Measurements from ENCODE around the gene YEATS4.

DNA sequence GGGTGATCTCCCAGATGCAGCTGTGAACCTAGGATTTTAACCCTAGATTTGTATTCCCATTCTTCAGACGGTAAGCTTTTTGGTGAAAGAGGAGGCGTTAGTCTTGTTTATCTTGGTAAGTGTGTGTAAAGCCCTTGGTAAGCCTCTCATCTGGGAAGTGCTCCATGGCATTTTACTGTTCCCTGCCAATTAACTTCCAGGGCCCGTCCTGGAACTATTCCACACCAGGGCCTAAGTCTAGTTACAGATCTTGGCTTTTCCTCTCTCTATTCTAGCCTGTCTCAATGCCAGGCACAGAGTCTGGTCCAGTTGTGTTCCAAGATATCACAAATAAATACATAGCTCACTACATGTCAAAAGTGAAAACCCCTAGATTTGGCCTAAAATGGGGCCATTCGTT, 42.4 kb downstream of the YEATS4 start:
- TF ChIP-seq, protein P1, sequence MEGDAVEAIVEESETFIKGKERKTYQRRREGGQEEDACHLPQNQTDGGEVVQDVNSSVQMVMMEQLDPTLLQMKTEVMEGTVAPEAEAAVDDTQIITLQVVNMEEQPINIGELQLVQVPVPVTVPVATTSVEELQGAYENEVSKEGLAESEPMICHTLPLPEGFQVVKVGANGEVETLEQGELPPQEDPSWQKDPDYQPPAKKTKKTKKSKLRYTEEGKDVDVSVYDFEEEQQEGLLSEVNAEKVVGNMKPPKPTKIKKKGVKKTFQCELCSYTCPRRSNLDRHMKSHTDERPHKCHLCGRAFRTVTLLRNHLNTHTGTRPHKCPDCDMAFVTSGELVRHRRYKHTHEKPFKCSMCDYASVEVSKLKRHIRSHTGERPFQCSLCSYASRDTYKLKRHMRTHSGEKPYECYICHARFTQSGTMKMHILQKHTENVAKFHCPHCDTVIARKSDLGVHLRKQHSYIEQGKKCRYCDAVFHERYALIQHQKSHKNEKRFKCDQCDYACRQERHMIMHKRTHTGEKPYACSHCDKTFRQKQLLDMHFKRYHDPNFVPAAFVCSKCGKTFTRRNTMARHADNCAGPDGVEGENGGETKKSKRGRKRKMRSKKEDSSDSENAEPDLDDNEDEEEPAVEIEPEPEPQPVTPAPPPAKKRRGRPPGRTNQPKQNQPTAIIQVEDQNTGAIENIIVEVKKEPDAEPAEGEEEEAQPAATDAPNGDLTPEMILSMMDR (IDR thresholded peaks at IDR 0.05): no peak
- no peak for TF ChIP-seq POLR2A (IDR thresholded peaks at IDR 0.05)
